ENCODE measurements around the gene PHYKPL.

Gene PHYKPL

DNA sequence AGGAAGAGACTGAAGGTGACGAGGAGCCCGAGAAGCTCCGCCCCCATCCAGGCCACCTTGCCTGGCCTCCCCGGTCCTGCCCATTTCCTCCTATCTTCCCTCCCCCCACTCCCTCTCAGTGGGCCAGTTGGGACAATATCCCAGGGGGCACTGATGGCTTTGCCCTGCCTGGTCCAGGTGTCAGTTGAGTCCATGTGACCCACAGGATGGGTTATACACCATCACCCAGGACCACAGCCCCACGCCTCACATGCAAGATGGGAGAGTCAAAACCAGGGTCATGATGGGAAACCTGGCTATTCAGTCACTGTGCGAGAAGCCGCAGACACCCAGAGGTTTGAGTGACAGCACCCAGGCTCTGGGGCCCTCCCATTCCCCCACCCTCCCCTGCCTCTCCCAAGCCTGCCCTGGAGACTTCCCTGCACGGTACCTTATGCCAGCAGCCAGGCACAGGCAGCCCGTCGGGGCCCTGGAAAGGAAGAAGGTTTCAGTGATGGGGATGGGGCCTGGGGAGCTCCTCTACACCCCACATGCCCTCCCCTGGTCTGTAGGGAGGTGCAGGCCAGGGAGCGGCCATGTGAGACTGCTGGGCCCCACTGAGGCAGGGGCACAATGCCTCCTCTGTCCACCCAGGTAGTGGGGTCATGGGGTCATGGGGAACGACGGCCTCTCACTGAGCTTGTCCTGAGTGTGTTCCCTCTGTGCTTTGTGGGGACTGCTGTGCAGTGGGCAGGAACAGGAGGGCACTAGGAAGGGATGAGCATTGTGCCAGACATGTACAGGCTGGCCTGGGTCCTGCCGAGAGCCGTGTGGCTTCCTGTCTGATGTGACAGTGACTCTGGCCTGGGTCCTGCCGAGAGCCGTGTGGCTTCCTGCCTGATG, 6.3 kb upstream of the PHYKPL start:
- H3K4me3 ChIP-seq (ENCODE audit: low read depth, low read length), result no peak overlapping the region
- TF ChIP-seq CTCF (IDR thresholded peaks at IDR 0.05; ENCODE audit: control insufficient read depth, extremely low read depth, insufficient read depth), result no peak
- no peak for DNase-seq (ENCODE audit: low read depth)

DNA sequence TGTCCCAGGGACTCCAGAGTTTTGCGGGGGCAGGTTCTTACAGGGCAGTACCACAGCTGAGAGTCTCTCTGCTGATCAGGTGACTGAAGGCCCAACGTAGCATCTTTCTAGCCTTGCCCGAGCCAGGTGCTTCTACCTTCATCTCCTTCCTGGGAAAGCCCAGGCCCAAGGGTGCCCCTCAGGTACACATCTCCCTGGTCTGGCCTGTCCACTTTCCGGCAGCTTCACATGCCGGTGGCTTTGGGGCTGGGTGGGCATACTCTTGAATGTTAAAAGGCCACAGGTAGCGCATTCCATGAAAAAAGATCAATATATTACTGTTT, 5.7 kb upstream of the PHYKPL start:
- no peak for TF ChIP-seq CTCF (IDR thresholded peaks at IDR 0.05; ENCODE audit: control insufficient read depth, extremely low read depth, insufficient read depth)
- H3K4me3 ChIP-seq (ENCODE audit: low read depth, low read length), result no peak overlapping the region
- no peak for DNase-seq (ENCODE audit: low read depth)

GRCh38 chr5:178237431-178238312, 5.1 kb upstream of the PHYKPL start:
- TF ChIP-seq CTCF (IDR thresholded peaks at IDR 0.05; ENCODE audit: control insufficient read depth, extremely low read depth, insufficient read depth), result no peak
- no peak overlapping the region for H3K4me3 ChIP-seq (ENCODE audit: low read depth, low read length)
- DNase-seq (ENCODE audit: low read depth), result no peak

DNA sequence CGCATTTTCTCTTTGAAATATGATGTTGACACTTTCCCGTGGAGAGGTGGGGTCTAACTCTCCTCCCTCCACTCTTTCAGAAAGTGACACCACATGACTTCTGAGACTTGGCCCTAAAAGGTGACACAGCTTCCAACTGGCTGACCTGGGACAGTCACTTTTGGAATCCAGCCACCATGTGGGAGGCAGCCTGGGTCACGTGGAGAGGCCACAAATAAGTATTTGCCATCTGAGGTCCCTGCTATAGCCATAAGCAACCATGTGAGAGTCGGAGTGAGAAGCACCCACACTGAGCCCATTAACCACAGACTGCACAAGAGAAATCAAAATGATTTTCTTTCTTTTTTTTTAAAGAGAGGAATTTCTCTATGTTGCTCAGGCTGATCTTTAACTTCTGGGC, 4.1 kb upstream of the PHYKPL start:
- no peak overlapping the region for H3K4me3 ChIP-seq (ENCODE audit: low read depth, low read length)
- TF ChIP-seq CTCF (IDR thresholded peaks at IDR 0.05; ENCODE audit: control insufficient read depth, extremely low read depth, insufficient read depth), result no peak
- peak; percentile 83 for DNase-seq (ENCODE audit: low read depth)

- no peak for DNase-seq (ENCODE audit: low read depth)
- no peak overlapping the region for H3K4me3 ChIP-seq (ENCODE audit: low read depth, low read length)
- no peak for TF ChIP-seq CTCF (IDR thresholded peaks at IDR 0.05; ENCODE audit: control insufficient read depth, extremely low read depth, insufficient read depth)
These were observed 3.5 kb upstream of the PHYKPL start for GRCh38 chr5:178236126-178236525.

DNA sequence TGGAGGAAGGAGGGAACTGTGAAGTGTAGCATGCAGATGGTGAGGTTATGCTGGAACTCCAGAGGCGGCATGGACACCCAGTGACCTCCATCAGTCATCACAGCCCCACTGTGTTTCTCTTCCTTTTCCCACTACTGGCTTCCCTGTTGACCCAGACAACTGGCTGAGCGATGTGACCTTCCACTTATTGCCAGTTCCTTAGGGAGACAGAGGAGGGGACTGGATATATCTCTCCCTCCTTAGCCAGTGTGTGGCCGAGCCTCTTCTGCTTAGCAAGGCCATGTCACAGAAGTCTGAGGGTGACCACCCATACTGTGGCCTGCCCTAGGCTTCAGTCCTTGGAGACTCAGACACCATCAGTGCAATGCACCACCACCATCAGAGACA, 3.0 kb upstream of the PHYKPL start:
- no peak overlapping the region for H3K4me3 ChIP-seq (ENCODE audit: low read depth, low read length)
- TF ChIP-seq CTCF (IDR thresholded peaks at IDR 0.05; ENCODE audit: control insufficient read depth, extremely low read depth, insufficient read depth), result no peak
- DNase-seq (ENCODE audit: low read depth), result no peak
